ENCODE results near the gene C11orf86.

DNA sequence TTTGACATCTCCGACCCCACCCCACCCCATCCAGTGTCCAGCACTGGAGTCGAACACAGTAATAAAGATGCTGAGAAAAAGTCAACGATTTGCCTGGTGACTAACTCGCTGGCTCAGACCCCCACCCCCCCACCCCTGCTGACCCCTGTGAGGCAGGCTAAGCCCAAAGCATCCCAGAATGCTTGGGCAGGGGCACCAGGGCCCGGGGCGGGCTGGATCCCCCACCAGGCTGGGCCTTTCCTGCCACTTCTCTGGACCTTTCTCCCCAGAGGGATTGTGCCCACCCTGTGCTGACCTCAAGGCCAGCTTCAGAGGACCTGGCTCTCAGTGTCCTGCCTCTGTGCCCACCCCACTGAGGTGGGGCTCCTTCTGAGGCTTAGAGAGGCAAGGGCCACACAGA, 1.8 kb downstream of the C11orf86 start:
- no peak for TF ChIP-seq POLR2AphosphoS5 (IDR thresholded peaks at IDR 0.05; ENCODE audit: low read depth, low read length)
- TF ChIP-seq, protein P1, sequence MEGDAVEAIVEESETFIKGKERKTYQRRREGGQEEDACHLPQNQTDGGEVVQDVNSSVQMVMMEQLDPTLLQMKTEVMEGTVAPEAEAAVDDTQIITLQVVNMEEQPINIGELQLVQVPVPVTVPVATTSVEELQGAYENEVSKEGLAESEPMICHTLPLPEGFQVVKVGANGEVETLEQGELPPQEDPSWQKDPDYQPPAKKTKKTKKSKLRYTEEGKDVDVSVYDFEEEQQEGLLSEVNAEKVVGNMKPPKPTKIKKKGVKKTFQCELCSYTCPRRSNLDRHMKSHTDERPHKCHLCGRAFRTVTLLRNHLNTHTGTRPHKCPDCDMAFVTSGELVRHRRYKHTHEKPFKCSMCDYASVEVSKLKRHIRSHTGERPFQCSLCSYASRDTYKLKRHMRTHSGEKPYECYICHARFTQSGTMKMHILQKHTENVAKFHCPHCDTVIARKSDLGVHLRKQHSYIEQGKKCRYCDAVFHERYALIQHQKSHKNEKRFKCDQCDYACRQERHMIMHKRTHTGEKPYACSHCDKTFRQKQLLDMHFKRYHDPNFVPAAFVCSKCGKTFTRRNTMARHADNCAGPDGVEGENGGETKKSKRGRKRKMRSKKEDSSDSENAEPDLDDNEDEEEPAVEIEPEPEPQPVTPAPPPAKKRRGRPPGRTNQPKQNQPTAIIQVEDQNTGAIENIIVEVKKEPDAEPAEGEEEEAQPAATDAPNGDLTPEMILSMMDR (IDR thresholded peaks at IDR 0.05), result no peak
- no peak for TF ChIP-seq TCF7L2 (IDR thresholded peaks at IDR 0.05; ENCODE audit: low read depth, low read length)
- TF ChIP-seq SIN3A (IDR thresholded peaks at IDR 0.05; ENCODE audit: borderline replicate concordance, insufficient read depth, low read depth, low read length), result no peak
- TF ChIP-seq, protein P2, sequence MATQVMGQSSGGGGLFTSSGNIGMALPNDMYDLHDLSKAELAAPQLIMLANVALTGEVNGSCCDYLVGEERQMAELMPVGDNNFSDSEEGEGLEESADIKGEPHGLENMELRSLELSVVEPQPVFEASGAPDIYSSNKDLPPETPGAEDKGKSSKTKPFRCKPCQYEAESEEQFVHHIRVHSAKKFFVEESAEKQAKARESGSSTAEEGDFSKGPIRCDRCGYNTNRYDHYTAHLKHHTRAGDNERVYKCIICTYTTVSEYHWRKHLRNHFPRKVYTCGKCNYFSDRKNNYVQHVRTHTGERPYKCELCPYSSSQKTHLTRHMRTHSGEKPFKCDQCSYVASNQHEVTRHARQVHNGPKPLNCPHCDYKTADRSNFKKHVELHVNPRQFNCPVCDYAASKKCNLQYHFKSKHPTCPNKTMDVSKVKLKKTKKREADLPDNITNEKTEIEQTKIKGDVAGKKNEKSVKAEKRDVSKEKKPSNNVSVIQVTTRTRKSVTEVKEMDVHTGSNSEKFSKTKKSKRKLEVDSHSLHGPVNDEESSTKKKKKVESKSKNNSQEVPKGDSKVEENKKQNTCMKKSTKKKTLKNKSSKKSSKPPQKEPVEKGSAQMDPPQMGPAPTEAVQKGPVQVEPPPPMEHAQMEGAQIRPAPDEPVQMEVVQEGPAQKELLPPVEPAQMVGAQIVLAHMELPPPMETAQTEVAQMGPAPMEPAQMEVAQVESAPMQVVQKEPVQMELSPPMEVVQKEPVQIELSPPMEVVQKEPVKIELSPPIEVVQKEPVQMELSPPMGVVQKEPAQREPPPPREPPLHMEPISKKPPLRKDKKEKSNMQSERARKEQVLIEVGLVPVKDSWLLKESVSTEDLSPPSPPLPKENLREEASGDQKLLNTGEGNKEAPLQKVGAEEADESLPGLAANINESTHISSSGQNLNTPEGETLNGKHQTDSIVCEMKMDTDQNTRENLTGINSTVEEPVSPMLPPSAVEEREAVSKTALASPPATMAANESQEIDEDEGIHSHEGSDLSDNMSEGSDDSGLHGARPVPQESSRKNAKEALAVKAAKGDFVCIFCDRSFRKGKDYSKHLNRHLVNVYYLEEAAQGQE (IDR thresholded peaks at IDR 0.05; ENCODE audit: insufficient read depth in 1 of 2, low read depth in 2 of 2, low read length in 1 of 2), result no peak
